SIG-M5 (cell line): ENCODE results near the gene ZXDA.
"Not testable (repeated sequence)": the region's sequence is repeated elsewhere in the genome, so short reads cannot be mapped to it uniquely, and the experiment has no call there.

Source experiments
- DNase-seq: peaks from one replicate; lab custom pipeline; 2025; lab: John Stamatoyannopoulos, UW

The ZXDA gene

GRCh38 chrX:57910287-57910912, at the start of gene ZXDA:
Gene ZXDA (minus strand): TSS chrX:57910458. CDS start chrX:57910420, 38 bp downstream.
- DNase-seq, result not testable (repeated sequence)

GRCh38 chrX:57952320-57952678, 42.0 kb upstream of the ZXDA start:
- no peak for DNase-seq

GRCh38 chrX:57951666-57952319, 41.5 kb upstream of the ZXDA start:
- no peak for DNase-seq

GRCh38 chrX:57933321-57933720, 23.1 kb upstream of the ZXDA start:
- DNase-seq, result no peak

GRCh38 chrX:57932266-57932665, 22.0 kb upstream of the ZXDA start:
- no peak for DNase-seq

GRCh38 chrX:57930051-57930450, 19.8 kb upstream of the ZXDA start:
- DNase-seq, result no peak

GRCh38 chrX:57929373-57929772, 19.1 kb upstream of the ZXDA start:
- DNase-seq, result no peak

GRCh38 chrX:57925806-57926205, 15.5 kb upstream of the ZXDA start:
- DNase-seq, result no peak

GRCh38 chrX:57918750-57919436, 8.6 kb upstream of the ZXDA start:
- DNase-seq, result no peak

GRCh38 chrX:57915680-57916079, 5.4 kb upstream of the ZXDA start:
- no peak for DNase-seq

GRCh38 chrX:57909595-57910286, 517 bp downstream of the ZXDA start:
- DNase-seq, result not testable (repeated sequence)

- not testable (repeated sequence) for DNase-seq
These were observed 1.2 kb downstream of the ZXDA start for GRCh38 chrX:57908972-57909594.

- no peak for DNase-seq
These were observed 3.5 kb downstream of the ZXDA start for GRCh38 chrX:57906790-57907189.

GRCh38 chrX:57905141-57905540, 5.1 kb downstream of the ZXDA start:
- no peak for DNase-seq

GRCh38 chrX:57904176-57904880, 5.9 kb downstream of the ZXDA start:
- no peak for DNase-seq

- DNase-seq, result no peak
These were observed 7.6 kb downstream of the ZXDA start for GRCh38 chrX:57902633-57903032.

- DNase-seq, result no peak
These were observed 8.8 kb downstream of the ZXDA start for GRCh38 chrX:57901466-57901865.

- no peak for DNase-seq
These were observed 9.3 kb downstream of the ZXDA start for GRCh38 chrX:57900975-57901374.

GRCh38 chrX:57899906-57900305, 10.4 kb downstream of the ZXDA start:
- DNase-seq, result no peak

GRCh38 chrX:57899064-57899463, 11.2 kb downstream of the ZXDA start:
- DNase-seq, result no peak

- DNase-seq, result no peak
These were observed 38.8 kb downstream of the ZXDA start for GRCh38 chrX:57871463-57871862.
